Mucosa of gallbladder (tissue), 1 donor: Measurements from ENCODE around the gene RMND5A. TPM values are rescaled to one million over a fixed set of nuclear protein-coding genes. Genes with fewer than 3 reads are reported as not detected.
"Not testable (repeated sequence)": the region's sequence is repeated elsewhere in the genome, so short reads cannot be mapped to it uniquely, and the experiment has no call there.

ENCODE experiments used
- DNase-seq: peaks from one replicate; pipeline ENCODE4 v3.0.0-alpha.2; 2020; ENCODE audit warnings: low spot score
- total RNA-seq: library from RNA; stranded (reverse); gene quantifications from one replicate; pipeline ENCODE4 v1.2.1, GENCODE V29; 2021
- donor health status: DM: no; HTN: no; CAD: no.

The RMND5A gene, protein sequence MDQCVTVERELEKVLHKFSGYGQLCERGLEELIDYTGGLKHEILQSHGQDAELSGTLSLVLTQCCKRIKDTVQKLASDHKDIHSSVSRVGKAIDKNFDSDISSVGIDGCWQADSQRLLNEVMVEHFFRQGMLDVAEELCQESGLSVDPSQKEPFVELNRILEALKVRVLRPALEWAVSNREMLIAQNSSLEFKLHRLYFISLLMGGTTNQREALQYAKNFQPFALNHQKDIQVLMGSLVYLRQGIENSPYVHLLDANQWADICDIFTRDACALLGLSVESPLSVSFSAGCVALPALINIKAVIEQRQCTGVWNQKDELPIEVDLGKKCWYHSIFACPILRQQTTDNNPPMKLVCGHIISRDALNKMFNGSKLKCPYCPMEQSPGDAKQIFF
- 38.0 TPM for total RNA-seq

DNA sequence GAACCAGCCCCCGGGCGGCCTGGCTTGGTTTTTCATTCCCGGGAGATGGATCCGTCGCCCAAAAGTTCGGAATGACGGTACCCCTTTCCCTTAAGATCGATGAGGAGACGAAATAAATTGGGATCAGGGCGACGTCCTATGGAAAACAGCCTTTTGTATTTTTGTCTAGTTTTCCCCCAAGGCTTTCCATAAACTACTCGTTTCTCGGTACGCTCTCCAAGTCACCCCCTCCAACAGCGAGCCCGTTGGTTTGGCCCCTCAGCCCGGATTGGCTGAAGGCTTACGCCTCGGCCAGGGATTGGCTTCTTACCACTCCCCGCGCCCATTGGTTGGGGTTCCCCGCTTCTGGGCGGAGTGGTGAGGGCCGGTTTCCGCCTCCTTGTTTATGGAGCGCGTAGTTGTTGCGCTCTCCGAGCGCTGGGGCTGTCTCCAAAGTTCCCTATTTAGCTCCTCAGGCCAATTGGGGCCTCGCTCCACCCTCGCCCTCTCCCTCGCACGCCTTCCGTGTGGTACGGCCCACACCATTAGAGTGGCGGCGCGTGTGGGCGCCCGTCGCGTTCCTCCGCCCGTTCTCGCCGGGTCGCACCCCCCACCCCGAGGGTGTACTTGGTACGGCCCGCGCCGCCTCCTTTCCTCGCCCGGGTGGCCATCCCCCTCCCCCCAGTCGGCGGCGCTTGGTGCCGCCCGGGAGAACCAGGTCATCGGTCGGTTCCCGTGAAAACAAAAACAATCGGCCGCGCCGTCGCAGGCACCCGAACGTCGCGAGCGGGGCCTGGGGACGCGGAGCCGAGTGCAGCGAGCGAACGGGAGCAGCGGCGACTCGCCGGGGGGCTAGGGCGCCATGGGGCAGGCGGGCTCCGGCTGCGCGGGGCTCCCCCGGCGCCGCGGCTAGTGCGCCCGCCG is at the start of gene RMND5A:
Gene RMND5A (plus strand): TSS at position 655 of the 903 bp plus-strand sequence. CDS start 377 bp downstream, outside the sequence.
- DNase-seq: peak; percentile 94

GRCh38 chr2:86671337-86671981 is 48.6 kb upstream of the RMND5A start:
- DNase-seq: peak; percentile 44

GRCh38 chr2:86672027-86672545 is 48.0 kb upstream of the RMND5A start:
- no peak for DNase-seq

DNA sequence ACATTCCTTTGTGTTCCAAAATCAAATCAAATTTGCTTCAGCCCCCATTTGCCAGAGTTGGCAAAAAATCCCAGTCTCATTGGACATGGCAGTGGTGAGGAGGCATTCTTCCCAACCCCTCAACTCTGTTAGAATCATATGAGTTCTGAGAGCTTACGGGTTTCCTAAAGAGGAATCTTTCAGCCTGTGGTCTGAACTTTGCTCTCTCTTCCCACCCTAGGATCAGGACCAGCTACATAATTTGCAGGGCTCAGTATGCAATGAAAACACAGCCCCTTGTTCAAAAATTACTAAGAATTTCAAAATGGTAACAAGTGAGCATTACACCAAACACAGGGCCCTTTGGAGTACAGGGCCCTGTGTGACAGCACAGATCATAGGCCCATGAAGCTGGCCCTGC is 47.1 kb upstream of the RMND5A start:
- no peak for DNase-seq

DNA sequence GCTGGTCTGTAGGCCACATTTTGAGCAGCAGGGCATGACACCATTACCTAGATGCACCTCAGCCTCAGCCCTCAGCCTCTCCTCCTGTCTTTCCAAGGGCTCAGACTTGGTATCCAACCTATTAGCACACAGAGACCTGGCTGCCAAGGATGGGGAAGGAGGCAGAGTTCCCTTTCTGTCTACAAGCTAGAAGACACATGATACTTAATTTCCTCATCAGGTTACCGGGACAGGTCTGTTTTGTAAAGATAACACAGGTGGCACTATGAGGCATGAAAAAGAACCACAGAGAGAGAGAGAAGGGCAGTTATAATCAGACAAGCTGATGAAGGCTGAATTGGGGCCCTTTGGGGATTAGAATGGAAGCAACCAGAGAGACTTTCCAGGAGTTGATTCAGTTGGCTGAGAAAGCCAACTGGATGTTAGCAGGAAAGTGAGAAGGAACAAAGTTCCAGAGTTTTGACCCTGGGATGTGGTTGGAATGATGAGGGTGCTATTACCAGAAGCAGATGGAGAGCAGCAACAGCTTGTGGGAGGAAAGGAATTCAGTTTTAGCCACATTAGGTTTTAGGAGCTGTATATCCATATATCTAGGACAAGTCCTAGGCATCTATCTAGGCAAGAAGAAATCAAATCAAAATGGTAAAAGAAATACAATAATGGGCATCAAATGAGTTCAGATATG is 46.0 kb upstream of the RMND5A start:
- no peak for DNase-seq

- no peak for DNase-seq
Measured at GRCh38 chr2:86675104-86675503, 45.0 kb upstream of the RMND5A start.

DNA sequence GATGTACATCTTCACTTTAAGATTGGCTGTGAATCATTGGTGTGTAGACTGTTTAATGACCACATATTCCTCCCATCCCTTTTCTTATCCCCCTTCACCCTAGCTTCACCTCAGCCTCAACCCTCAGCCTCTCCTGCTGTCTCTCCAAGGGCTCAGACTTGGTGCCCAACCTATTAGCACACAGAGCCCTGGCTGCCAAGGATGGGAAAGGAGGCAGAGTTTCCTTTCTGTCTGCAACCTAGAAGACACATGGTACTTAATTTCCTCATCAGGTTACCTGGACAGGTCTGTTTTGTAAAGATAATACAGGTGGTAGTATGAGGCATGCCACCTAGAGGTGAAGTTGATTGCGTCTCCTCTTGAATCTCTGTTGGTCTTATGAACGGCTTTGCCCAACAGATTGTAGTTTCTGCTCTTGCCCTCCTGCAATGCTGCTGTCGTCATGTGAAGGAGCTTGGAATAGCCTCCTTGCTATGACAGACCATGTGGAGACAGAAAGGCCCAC is 44.5 kb upstream of the RMND5A start:
- peak; percentile 33 for DNase-seq

DNA sequence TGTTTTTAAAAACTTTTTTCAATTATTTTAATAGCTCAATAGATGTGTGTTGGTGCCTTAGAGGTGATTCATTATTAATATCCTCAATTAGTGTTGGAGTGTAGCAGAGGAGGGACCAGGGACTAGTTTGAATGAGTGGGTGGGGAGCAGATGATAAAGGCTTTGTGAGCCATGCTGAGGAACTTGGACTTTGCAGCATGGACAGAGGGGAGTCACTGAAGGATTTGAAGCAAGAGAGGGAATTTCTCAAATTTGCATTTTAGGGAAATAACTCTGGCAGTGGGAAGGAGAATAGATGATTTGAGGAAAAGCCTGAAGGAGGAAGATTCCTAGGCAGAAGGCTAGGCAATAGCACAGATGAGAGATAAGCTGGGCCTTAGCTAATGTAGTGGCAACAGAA is 42.3 kb upstream of the RMND5A start:
- no peak for DNase-seq

DNA sequence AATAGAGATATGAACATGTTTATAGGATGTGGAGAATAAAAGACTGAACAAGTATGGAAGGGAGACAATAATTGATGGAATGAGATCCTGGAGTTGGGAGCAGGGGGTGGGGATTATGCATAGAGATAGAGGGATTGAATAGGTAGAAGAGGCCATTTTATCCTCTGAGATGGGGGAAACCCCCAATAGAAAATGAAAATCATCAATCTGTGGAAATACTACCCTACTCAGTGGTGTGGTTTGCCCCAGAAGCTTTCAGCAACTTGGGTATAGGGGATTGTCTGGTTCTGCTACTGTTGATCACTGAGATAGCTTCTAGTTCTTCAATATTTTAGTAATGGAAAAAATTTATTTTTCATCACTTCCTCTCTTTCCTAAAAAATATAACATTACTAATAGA is 41.1 kb upstream of the RMND5A start:
- DNase-seq: no peak

GRCh38 chr2:86685351-86685750 is 34.7 kb upstream of the RMND5A start:
- no peak for DNase-seq

DNA sequence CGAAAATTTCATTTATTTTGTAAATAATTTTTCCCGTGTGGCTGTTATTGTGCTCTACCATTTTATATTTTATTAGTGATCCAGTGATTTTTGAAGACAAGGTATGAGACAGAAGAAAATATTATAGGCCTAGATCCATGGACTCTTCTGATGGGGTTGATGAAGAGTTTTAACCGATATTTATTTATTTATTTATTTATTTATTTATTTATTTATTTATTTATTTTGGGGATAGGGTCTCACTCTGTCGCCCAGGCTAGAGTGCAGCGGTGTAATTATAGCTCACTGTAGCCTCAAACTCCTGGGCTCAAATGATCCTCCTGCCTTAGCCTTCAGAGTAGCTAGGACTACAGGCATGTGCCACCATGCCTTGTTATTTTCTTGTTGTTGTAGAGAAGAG is 33.6 kb upstream of the RMND5A start:
- no peak for DNase-seq

DNA sequence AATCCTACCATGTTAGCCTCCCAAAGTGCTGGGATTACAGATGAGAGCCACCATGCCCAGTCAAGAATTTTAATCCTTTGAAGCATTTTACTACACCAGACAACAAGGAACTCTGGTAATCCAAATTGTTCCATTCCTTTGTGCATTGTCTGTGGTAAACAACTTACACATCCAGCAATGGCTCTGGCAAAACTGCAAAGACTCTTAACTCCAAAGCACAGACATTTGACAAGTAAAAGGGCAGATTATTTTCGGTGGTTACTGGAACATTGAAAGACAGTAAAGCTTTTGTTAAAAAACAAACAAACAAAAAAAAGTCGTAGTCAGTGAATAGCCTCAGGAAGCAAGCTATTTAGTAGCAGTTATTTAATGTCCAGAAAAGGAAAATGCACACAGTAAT is 33.2 kb upstream of the RMND5A start:
- DNase-seq: no peak

GRCh38 chr2:86695053-86695691 is 24.9 kb upstream of the RMND5A start:
- DNase-seq: peak; percentile 47

DNA sequence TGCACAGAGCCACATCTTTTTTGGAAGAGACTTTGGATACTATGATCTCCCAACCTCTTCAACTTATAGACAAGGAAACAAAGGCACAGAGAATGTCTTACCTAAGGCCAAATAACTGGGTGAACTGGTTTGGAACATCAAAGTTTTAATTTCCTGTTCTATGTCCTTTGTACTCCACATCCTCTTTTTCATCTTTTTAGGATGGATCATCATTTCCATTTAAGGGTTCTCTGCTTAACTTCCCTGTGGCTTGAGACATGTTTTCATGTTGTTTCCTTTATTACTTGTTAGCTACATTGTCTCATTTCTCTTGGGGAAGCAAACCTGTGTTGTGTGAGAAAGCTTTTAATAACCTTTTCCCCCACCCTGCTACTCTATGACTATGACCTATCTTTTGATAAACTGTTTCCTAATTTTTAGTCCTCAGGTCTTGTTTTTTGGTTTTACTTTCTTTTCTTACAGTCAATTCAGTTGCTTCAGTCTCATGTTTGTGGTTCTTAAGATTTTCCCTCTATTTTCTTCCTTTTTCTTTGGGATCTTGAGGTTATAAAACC is 22.5 kb upstream of the RMND5A start:
- no peak for DNase-seq

DNA sequence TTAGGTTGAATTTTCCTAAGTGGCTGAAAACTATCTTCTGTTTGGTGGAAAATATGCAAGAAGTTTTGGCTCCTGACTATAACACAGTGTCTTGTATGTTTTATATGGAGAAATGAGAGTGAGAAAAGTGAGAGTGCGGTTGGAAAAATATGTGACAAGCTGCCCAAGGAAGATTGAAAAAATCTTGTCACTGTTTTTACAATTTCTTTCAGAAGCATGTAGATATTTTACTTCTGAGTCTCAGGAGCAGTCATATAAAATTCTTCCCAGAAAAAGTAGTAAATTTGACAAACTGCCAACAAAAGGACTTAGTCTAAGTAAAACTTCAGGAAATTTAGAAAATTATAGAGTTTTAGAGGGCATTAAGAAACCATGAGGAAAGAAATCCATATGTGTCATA is 19.4 kb upstream of the RMND5A start:
- DNase-seq: no peak

DNA sequence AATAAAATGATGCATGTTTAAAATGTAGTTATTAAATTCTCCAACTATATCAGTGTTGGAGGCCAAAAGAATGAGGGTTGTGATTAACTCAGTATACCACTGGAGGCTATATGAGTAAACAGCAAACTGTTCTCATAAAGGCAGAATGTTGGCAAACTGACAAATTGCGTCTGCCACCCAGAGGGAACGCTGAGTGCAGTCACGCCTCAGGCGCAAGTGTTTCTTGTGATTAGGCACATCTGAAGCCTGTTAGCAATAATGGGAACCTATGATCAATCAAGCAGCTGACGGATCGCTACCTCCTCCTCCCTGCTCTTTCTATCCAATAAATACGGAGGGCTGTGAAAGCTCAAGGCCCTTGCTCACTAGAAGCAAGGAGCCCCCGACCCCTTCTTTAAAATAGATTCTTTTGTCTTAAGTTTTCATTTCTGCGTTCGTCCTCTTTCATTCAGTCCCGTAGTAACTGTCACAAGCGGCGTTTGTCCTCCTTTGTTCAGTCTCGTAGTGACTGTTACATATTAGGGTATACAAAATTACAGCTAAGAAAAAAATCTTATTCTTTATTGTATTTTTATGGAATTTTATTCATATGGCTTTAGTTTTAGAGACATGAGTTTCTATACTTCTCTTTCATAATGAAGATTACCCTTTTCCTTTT is 16.3 kb upstream of the RMND5A start:
- peak; percentile 74 for DNase-seq

DNA sequence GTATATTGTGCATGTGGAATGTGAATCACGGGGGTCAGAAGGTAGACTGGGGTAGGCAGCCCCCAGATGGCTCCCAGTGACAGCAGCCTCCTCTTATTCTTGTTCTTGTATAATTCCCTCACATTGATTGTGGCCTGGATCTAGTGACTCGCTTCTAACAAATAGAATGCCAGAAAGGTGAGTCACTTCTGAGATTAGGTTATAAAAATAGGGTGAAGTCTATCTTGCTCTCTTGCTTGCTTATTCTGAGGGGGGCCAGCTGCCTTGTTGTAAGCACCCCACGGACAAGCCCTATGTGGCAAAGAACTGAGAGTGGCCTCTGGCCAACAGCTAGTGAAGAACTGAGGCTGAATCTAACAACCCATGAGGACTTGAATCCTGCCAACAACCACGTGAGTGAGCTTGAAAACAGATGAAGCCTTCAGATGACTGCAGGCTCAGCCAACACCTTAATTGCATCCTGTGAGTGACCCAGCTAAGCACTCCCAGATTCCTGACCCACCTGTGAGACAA is 15.6 kb upstream of the RMND5A start:
- peak; percentile 73 for DNase-seq

- DNase-seq: no peak
Measured at GRCh38 chr2:86706220-86706619, 13.9 kb upstream of the RMND5A start.

DNA sequence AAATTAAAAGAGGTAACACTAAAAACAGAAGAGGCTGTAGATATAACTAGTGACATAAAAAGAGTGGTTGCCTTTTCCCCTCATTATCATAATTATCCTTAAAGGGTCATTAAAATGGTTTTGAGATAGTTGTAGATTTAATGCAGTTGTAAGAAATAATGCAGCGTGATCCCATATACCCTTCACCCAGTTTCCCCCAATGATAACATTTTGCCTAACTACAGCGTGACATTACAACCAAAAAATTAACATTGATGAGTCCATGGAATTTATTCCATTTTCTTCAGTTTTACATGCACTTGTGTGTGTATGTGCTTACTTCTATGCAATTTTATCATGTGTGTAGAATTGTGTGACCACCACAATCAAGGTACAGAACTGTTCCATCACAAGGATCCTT is 13.2 kb upstream of the RMND5A start:
- DNase-seq: no peak

DNA sequence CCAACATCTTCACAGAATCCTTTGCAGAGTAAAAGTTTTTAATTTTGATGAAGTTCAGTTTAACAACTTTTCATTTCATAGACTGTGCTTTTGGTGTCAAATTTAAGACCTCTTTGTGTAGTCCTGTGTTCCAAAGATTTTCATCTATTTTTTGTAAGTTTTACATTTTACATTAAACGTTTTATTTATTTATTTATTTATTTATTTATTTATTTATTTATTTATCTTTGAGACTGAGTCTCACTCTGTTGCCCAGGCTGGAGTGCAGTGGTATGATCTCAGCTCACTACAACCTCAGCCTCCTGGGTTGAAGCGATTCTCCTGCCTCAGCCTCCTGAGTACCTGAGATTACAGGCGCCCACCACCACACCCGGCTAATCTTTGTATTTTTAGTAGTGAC is 12.0 kb upstream of the RMND5A start:
- not testable (repeated sequence) for DNase-seq
